ENCODE results near the gene FAP.

- TF ChIP-seq CBX5 (IDR thresholded peaks at IDR 0.05; ENCODE audit: low read depth, low read length) = no peak
- no peak for TF ChIP-seq CTCF (IDR thresholded peaks at IDR 0.05; ENCODE audit: control extremely low read depth in 1 of 3, insufficient read depth in 1 of 3, low read depth in 1 of 3, low read length in 3 of 3)
- no peak for TF ChIP-seq GTF2F1 (IDR thresholded peaks at IDR 0.05; ENCODE audit: borderline replicate concordance, low read depth, low read length)
- TF ChIP-seq RFX5 (IDR thresholded peaks at IDR 0.05; ENCODE audit: borderline replicate concordance, low read depth, low read length) = no peak
- TF ChIP-seq POLR2A (IDR thresholded peaks at IDR 0.05; ENCODE audit: control extremely low read depth in 1 of 2, low read depth in 2 of 2, low read length in 2 of 2) = no peak
- no peak for TF ChIP-seq CHD2 (IDR thresholded peaks at IDR 0.05; ENCODE audit: low read length)
- TF ChIP-seq NRF1 (IDR thresholded peaks at IDR 0.05; ENCODE audit: low read depth, low read length) = no peak
- TF ChIP-seq E2F6 (IDR thresholded peaks at IDR 0.05) = no peak
- TF ChIP-seq EP300 (IDR thresholded peaks at IDR 0.05; ENCODE audit: borderline replicate concordance in 1 of 2, low read depth in 2 of 2, low read length in 2 of 2) = no peak
These were observed 22.6 kb upstream of the FAP start for GRCh38 chr2:162265666-162266459.

Data from H1 (cell line).